Measurements from ENCODE around the gene ROM1.

GRCh38 chr11:62573006-62573591, 40.0 kb upstream of the ROM1 start:
- TF ChIP-seq CTCF (IDR thresholded peaks at IDR 0.05) (no peak), POLR2A (IDR thresholded peaks at IDR 0.05) (no peak), POLR2AphosphoS5 (IDR thresholded peaks at IDR 0.05) (no peak)

All from suprapubic skin (tissue), 4 donors.